SJSA1 (cell line): ENCODE results near the gene TTLL3. TPM values are rescaled to one million over a fixed set of nuclear protein-coding genes. Genes with fewer than 3 reads are reported as not detected.
A peak's percentile ranks its signal among the peaks of the same experiment; 100 is the strongest.
"Not testable (repeated sequence)": the region's sequence is repeated elsewhere in the genome, so short reads cannot be mapped to it uniquely, and the experiment has no call there.

Experiments used
- DNase-seq, 2 experiments: peaks; one replicate each; pipeline ENCODE4 v3.0.0-alpha.2; 2015 to 2020; ENCODE audit warnings: low spot score in 2 of 2, low read depth in 1 of 2
- H3K27ac ChIP-seq: fragments of 250-450 bp; sonication (Bioruptor Pico); 2 replicates; pipeline ENCODE4 v1.5.1; 2020; ENCODE audit warnings: mild to moderate bottlenecking, moderate library complexity
- H3K27me3 ChIP-seq: fragments of 250-450 bp; sonication (Bioruptor Pico); replicated peaks from 2 replicates; pipeline ENCODE4 v1.5.1; 2020; ENCODE audit warnings: mild to moderate bottlenecking, moderate library complexity
- H3K36me3 ChIP-seq: fragments of 250-450 bp; sonication (Bioruptor Pico); 2 replicates; pipeline ENCODE4 v1.5.1; 2020; ENCODE audit warnings: mild to moderate bottlenecking
- H3K4me1 ChIP-seq: fragments of 250-450 bp; sonication (Bioruptor Pico); replicated peaks from 2 replicates; pipeline ENCODE4 v1.6.1; 2021; ENCODE audit warnings: mild to moderate bottlenecking
- H3K4me3 ChIP-seq: fragments of 250-450 bp; sonication (Bioruptor Pico); 2 replicates; pipeline ENCODE4 v1.5.1; 2020; ENCODE audit warnings: mild to moderate bottlenecking
- H3K9me3 ChIP-seq: fragments of 250-450 bp; sonication (Bioruptor Pico); replicated peaks from 2 replicates; pipeline ENCODE4 v1.5.1; 2020; ENCODE audit warnings: mild to moderate bottlenecking
- total RNA-seq: library from RNA; depleted of rRNA; stranded (reverse); fragments of >200 nt; shearing (Covaris generic); gene quantifications from 2 replicates; pipeline ENCODE4 v1.2.3, GENCODE V29; 2014

Gene TTLL3
- total RNA-seq, 1 experiment from 2014 or later = 5.8 TPM

GRCh38 chr3:9864200-9864927, 54.3 kb downstream of the TTLL3 start:
- peak in 1 of 2 experiments; percentile 30 for DNase-seq
- Histone ChIP-seq H3K27ac (no peak overlapping the region), H3K4me1 (no peaks in the 10 kb centered on the region), H3K4me3 (no peak overlapping the region), H3K9me3 (no peaks in the 10 kb centered on the region), H3K27me3 (no peaks in the 10 kb centered on the region), H3K36me3 (no peaks in the 10 kb centered on the region)

GRCh38 chr3:9865125-9865637, 55.1 kb downstream of the TTLL3 start:
- not testable (repeated sequence) for H3K27ac ChIP-seq, H3K4me1 ChIP-seq, H3K4me3 ChIP-seq, H3K9me3 ChIP-seq, H3K27me3 ChIP-seq, DNase-seq, H3K36me3 ChIP-seq

DNA sequence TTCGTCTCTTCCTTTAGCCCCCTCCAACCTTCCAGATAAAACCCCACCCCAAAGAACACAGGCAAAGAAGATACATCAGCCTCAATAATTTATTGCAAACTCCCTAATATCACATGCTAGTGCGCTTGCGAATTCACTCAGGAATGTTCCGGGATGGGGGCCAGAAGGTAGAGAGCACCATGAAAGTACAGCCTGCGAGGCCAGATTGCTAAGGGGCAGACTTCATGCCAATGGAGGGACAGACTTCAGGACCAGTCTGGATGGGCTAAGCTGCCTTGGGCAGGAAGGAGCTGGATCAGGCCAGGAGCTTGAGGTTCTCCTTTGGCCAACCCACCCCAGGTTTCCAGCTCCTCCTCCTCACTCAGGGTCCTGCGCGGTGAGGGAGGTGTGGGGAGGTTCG, 56.6 kb downstream of the TTLL3 start:
- H3K4me3 ChIP-seq = no peak overlapping the region
- H3K4me1 ChIP-seq = peaks cover 6% of the 10 kb centered on the region
- no peaks in the 10 kb centered on the region for H3K9me3 ChIP-seq
- H3K36me3 ChIP-seq = no peaks in the 10 kb centered on the region
- no peaks in the 10 kb centered on the region for H3K27me3 ChIP-seq
- no peak for DNase-seq
- no peak overlapping the region for H3K27ac ChIP-seq

GRCh38 chr3:9867106-9867505, 57.0 kb downstream of the TTLL3 start:
- Histone ChIP-seq H3K4me1 (peaks cover 8% of the 10 kb centered on the region), H3K27ac (no peak overlapping the region), H3K36me3 (no peaks in the 10 kb centered on the region), H3K9me3 (no peaks in the 10 kb centered on the region), H3K4me3 (no peak overlapping the region), H3K27me3 (no peaks in the 10 kb centered on the region)
- DNase-seq = no peak

DNA sequence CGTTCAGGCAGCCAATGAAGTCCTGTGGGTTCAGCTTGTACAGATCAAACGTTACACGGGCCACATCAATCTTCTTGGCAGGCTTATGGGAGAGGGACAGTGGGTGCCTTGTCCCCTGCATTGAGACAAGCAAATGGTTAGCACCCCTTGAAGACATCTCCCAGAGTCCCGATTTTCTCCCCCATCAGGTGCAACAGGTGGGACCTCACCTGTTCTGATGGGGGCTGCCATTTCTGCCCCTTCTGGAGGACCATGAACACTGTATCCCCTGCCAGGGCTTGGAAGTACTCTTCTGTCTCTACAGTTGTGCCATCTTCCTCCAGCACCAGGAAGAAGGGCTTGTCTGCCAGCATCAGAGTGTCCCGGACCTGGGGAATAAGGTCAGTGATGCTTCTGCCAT, 59.9 kb downstream of the TTLL3 start:
- no peak for DNase-seq
- no peaks in the 10 kb centered on the region for H3K9me3 ChIP-seq
- H3K4me1 ChIP-seq = peaks cover 8% of the 10 kb centered on the region
- H3K27me3 ChIP-seq = no peaks in the 10 kb centered on the region
- no peaks in the 10 kb centered on the region for H3K36me3 ChIP-seq
- H3K4me3 ChIP-seq = no peak overlapping the region
- no peak overlapping the region for H3K27ac ChIP-seq

- DNase-seq = peak in 1 of 2 experiments; percentile 42
- H3K4me1 ChIP-seq = peaks cover 8% of the 10 kb centered on the region
- no peak overlapping the region for H3K4me3 ChIP-seq
- H3K9me3 ChIP-seq = no peaks in the 10 kb centered on the region
- H3K36me3 ChIP-seq = no peaks in the 10 kb centered on the region
- H3K27ac ChIP-seq = no peak overlapping the region; the same call in 1 of the 2 replicates
- no peaks in the 10 kb centered on the region for H3K27me3 ChIP-seq
These were observed 60.9 kb downstream of the TTLL3 start for GRCh38 chr3:9870978-9871377.

DNA sequence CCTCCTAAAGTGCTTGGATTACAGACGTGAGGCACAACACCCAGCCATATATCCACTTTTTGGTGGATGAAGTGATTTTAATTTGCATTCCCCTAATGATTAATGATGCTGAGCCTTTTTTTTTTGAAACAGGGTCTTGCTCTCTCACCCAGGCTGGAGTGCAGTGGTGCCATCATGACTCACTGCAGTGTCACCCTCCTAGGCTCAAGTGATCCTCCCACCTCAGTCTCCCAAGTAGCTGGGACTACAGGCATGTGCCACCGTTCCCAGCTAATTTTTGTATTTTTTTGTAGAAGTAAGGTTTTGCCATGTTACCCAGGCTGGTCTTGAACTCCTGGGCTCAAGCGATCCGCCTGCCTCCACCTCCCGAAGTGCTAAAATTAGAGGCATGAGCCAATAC, 62.0 kb downstream of the TTLL3 start:
- not testable (repeated sequence) for DNase-seq, H3K4me3 ChIP-seq, H3K9me3 ChIP-seq, H3K27me3 ChIP-seq, H3K27ac ChIP-seq, H3K36me3 ChIP-seq, H3K4me1 ChIP-seq

- peaks cover 8% of the 10 kb centered on the region for H3K4me1 ChIP-seq
- no peak overlapping the region for H3K4me3 ChIP-seq
- DNase-seq = no peak
- no peaks in the 10 kb centered on the region for H3K36me3 ChIP-seq
- H3K27ac ChIP-seq = no peak overlapping the region
- no peaks in the 10 kb centered on the region for H3K27me3 ChIP-seq
- H3K9me3 ChIP-seq = no peaks in the 10 kb centered on the region
These were observed 65.4 kb downstream of the TTLL3 start for GRCh38 chr3:9875448-9875847.

DNA sequence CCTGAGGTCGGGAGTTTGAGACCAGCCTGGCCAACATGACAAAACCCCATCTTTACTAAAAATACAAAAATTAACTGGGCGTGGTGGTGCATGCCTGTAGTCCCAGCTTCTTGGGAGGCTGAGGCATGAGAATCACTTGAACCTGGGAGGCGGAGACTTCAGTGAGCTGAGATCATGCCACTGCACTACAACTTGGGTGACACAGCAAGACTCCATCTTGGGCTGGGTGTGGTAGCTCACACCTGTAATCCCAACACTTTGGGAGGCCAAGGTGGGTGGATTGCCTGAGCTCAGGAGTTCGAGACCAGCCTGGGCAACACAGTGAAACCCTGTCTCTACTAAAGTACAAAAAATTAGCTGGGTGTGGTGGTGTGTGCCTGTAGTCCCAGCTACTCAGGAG, 66.2 kb downstream of the TTLL3 start:
- not testable (repeated sequence) for DNase-seq, H3K27me3 ChIP-seq, H3K4me1 ChIP-seq, H3K9me3 ChIP-seq, H3K27ac ChIP-seq, H3K36me3 ChIP-seq, H3K4me3 ChIP-seq

DNA sequence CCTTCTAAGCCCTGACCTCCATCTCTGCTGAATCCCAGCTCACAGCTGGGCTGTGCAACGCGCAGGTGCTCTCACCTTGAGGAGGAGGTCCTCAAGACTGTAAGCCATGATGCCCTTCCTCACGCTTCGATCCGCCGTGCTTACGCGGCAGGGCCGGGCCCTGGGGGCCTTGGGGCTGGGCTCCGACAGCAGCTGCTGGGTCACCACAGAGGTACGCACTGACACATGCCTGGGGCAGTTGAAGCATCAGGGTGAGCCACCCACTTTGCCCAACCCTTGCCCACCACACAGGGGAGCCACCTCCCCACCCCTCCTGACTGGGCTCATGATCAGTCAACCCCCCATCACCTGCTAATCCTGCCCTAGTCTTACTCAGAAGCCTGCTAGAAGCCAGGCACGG, 66.9 kb downstream of the TTLL3 start:
- Histone ChIP-seq H3K36me3 (no peaks in the 10 kb centered on the region), H3K4me3 (no peak overlapping the region), H3K9me3 (no peaks in the 10 kb centered on the region), H3K27me3 (no peaks in the 10 kb centered on the region), H3K27ac (no peak overlapping the region), H3K4me1 (no peaks in the 10 kb centered on the region)
- no peak for DNase-seq

DNA sequence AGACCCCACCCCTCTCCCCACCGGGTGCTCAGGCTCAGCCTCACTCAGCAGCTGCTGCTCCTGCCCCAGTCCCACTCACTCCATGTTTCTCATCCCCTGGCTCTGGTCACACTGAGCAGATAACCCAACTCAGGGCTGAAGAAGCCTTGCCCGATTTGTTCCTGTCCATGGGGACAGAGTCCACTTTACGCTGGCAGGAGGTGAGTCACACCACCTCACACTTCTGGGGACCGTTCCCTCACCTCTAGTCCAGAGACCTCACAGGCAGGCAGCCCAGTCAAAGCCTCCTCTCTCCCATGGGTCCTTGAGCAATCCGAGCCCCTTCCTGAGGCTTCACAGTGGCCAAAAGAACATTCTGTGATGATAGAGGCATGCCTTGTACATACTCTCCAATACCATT, 68.6 kb downstream of the TTLL3 start:
- Histone ChIP-seq H3K27ac (no peak overlapping the region), H3K27me3 (no peaks in the 10 kb centered on the region), H3K4me1 (peaks cover 2% of the 10 kb centered on the region), H3K36me3 (no peaks in the 10 kb centered on the region), H3K9me3 (no peaks in the 10 kb centered on the region), H3K4me3 (no peak overlapping the region)
- DNase-seq = no peak

GRCh38 chr3:9879830-9880549, 69.9 kb downstream of the TTLL3 start, which contains the start of gene CIDEC:
CIDEC (minus strand) TSS chr3:9880253; CDS start chr3:9878486, 1,767 bp downstream.
- Histone ChIP-seq H3K36me3 (no peaks in the 10 kb centered on the region), H3K4me1 (peaks cover 15% of the 10 kb centered on the region), H3K9me3 (no peaks in the 10 kb centered on the region), H3K27ac (no peak within 1 kb of the TSS), H3K4me3 (no peak within 1 kb of the TSS), H3K27me3 (no peaks in the 10 kb centered on the region)
- DNase-seq = no peak

DNA sequence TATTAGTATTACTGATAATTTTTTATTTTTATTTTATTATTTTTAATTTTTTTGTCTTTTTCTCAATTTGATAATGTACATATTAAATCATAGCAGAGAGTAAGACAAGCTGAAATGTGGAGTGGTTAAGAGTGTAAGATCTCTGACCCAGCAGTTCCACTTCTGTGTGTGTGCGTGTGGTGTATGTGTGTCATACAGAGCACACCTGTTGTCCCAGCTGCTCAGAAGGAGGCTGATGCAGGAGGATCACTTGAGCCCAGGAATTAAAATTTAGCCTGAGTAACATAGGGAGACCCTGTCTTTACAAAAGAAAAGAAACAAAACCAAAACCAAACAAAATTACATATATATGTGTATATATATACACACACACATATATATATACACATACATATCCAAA, 71.4 kb downstream of the TTLL3 start:
- no peak for DNase-seq
- H3K4me3 ChIP-seq = no peak overlapping the region
- H3K4me1 ChIP-seq = peaks cover 16% of the 10 kb centered on the region
- H3K27me3 ChIP-seq = no peaks in the 10 kb centered on the region
- no peaks in the 10 kb centered on the region for H3K9me3 ChIP-seq
- no peaks in the 10 kb centered on the region for H3K36me3 ChIP-seq
- H3K27ac ChIP-seq = no peak overlapping the region
